ENCODE results near the gene DLG2.

DLG2 gene

DNA sequence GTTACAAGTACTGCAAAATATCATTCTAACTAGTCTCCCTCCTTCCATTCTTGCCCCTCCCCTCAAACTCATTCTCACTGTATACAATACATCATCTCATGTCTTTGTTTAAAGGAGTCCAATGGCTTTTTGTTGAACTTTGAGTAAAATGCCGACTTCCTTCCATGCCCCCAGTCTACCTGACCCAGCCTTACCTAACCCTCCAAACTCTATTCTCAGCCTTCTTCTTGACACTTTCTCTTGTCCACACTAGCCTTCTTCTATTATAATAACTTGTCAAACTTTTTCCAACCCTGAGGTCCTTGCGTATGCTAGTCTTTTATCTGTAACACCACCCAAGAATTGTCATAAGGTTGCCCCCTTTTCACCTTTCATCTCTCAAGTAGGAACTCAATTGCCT lies 1329.6 kb downstream of the DLG2 start:
- H3K27ac ChIP-seq: no peak overlapping the region
- TF ChIP-seq ZFX (IDR thresholded peaks at IDR 0.05; ENCODE audit: borderline replicate concordance): no peak
- TF ChIP-seq, protein P1, sequence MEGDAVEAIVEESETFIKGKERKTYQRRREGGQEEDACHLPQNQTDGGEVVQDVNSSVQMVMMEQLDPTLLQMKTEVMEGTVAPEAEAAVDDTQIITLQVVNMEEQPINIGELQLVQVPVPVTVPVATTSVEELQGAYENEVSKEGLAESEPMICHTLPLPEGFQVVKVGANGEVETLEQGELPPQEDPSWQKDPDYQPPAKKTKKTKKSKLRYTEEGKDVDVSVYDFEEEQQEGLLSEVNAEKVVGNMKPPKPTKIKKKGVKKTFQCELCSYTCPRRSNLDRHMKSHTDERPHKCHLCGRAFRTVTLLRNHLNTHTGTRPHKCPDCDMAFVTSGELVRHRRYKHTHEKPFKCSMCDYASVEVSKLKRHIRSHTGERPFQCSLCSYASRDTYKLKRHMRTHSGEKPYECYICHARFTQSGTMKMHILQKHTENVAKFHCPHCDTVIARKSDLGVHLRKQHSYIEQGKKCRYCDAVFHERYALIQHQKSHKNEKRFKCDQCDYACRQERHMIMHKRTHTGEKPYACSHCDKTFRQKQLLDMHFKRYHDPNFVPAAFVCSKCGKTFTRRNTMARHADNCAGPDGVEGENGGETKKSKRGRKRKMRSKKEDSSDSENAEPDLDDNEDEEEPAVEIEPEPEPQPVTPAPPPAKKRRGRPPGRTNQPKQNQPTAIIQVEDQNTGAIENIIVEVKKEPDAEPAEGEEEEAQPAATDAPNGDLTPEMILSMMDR (IDR thresholded peaks at IDR 0.05): no peak

DNA sequence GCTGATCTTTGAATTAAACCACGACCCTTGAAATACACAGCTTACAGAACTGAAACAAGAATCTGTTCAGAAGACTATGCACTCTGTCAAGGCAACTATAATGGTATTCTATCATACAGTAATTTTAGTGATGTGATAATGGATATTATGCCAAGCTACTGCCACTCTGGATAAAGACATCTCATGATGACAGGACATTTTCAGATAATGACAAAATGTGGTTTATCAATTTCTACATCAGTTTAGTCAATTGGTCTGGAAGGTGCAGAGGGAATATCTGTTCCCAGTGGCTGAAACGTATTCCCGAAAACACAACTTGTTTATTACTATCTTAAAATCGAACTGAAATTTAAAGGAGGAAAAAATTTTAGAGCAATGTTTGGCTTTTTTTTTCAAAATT lies 1331.3 kb downstream of the DLG2 start:
- TF ChIP-seq, protein P1 (IDR thresholded peaks at IDR 0.05): no peak
- no peak for TF ChIP-seq ZFX (IDR thresholded peaks at IDR 0.05; ENCODE audit: borderline replicate concordance)
- H3K27ac ChIP-seq: no peak overlapping the region

DNA sequence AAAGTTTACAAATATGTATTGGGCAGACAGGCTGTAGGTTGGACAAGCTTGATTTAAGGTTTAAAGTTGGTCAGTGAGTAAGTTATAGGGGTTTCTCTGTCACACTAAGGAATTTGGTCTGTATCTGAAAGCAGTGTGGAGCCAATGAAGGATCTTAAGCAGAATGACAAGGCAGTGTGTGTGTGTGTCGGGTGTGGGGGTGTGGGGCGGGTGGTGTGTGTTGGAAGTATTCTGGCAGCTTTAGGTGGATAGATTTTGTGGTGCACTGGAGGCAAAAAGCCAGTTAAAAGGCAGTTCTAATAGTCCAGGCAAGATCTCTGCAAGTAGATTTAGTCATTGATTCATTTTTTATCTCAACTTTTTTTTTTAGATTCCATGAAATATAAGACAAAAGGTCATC lies 1334.2 kb downstream of the DLG2 start:
- TF ChIP-seq, protein P1 (IDR thresholded peaks at IDR 0.05): no peak
- no peak for TF ChIP-seq ZFX (IDR thresholded peaks at IDR 0.05; ENCODE audit: borderline replicate concordance)
- H3K27ac ChIP-seq: no peak overlapping the region

DNA sequence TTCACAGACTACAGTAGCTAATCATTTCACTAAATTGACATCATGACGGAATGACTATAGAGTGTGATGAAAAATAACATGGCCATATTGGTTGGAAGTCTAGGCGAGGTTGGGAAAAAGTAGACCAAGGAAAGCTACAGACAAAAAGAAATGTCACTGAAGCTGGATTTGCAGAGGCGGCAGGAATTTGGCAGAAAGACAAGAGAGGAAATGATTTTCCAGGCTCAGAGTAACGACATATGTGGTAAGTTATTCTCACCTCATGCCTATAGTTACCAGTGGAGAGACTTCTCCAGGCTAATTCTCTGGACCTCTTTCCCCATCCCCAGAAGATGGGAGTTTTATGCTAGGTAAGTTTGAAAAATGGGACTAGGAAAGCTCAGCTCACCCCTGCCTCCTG lies 1335.1 kb downstream of the DLG2 start:
- no peak overlapping the region for H3K27ac ChIP-seq

DNA sequence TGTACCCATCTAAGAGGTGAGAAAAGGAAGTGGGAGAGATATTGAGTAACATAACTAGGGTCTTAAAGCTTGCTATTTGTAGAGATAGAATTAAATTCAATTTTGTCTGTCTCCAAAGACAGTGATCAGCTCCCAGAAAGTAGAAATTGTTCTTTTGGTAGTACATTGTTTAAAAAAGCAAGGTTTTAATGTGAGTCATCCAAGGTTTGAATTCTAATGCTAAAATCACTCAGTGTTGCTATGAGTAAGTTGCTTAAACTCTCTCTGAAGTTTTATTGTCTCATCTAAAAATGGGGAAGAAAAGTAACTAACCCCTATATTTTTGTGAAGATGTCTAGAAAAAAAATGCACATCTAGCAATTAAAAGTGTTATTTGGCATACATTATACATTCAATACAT lies 1336.5 kb downstream of the DLG2 start:
- no peak for TF ChIP-seq ZFX (IDR thresholded peaks at IDR 0.05; ENCODE audit: borderline replicate concordance)
- TF ChIP-seq, protein P1 (IDR thresholded peaks at IDR 0.05): no peak
- H3K27ac ChIP-seq: no peak overlapping the region

More for the DNA sequence above, 1335.1 kb downstream of the DLG2 start:
- TF ChIP-seq, protein P1 (IDR thresholded peaks at IDR 0.05): no peak
- TF ChIP-seq ZFX (IDR thresholded peaks at IDR 0.05; ENCODE audit: borderline replicate concordance): no peak

DNA sequence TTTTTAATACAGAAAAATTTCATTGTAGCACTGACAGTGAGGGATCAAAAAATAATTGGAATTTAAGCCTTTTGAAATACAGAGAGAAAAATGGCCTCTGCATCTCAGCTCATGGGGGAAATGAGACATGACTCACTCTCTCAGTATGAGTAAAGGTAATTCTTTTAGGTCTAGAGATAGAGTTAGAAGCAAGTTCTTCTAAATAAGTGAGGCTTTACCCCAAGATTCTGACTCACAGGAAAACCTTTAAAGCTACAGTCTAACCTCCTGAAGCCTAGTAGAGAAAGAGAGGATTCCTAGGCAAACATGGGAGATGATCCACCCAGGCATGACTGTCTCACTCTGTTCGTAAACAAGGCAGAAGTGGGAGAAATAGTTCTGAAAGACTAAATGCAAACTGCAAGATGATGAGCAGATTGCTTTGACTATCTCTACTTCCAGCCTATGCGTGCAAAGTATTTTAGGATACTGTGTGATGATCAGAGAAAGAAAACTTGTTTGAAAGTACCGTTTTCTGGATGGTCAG lies 1337.7 kb downstream of the DLG2 start:
- H3K27ac ChIP-seq: no peak overlapping the region
- TF ChIP-seq, protein P1 (IDR thresholded peaks at IDR 0.05): no peak
- TF ChIP-seq ZFX (IDR thresholded peaks at IDR 0.05; ENCODE audit: borderline replicate concordance): no peak

DNA sequence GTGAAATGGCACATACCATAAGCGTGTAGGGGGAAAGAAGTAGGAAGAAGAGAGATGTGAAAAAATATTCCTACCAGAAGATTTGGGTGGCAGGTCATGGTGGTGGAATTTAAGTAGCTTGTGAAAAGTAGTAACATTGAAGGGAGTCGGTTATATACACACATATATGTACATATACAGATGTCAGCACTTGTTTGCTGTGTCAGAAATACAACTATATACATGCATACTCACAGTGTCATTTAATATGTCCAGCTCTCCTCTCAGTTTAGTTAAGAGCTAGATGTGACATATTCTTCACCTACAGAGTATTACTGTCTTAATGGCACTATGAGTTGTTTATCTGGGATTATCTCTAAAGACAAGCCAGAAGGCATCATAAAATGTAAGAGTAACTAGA lies 1353.6 kb downstream of the DLG2 start:
- TF ChIP-seq, protein P1 (IDR thresholded peaks at IDR 0.05): no peak
- TF ChIP-seq ZFX (IDR thresholded peaks at IDR 0.05; ENCODE audit: borderline replicate concordance): no peak

More for the DNA sequence above, 1353.6 kb downstream of the DLG2 start:
- H3K27ac ChIP-seq: no peak overlapping the region

All from 22Rv1 (cell line).